MM.1S (cell line): ENCODE data around the gene PKP2.

Experiments
- DNase-seq: peaks from one replicate; pipeline ENCODE4 v3.0.0-alpha.2; 2015
- H2AFZ ChIP-seq: fragments of 300-600 bp; sonication (generic); 2 replicates; pipeline ENCODE4 v1.6.0; 2016; ENCODE audit warnings: antibody characterized with exemption, low read length
- H3F3A ChIP-seq: fragments of 300-600 bp; sonication (generic); 2 replicates; pipeline ENCODE4 v1.6.1; 2016; ENCODE audit warnings: mild to moderate bottlenecking, antibody characterized with exemption, low read length, moderate library complexity, mixed read lengths; ENCODE audit not compliant: insufficient read depth
- H3K27ac ChIP-seq: fragments of 300-600 bp; sonication (generic); 2 replicates; pipeline ENCODE4 v1.5.1; 2016; ENCODE audit warnings: mild to moderate bottlenecking, low read length
- H3K27me3 ChIP-seq: fragments of 300-600 bp; sonication (generic); replicated peaks from 2 replicates; pipeline ENCODE4 v1.6.0; 2016; ENCODE audit warnings: low read length; ENCODE audit not compliant: insufficient read depth
- H3K36me3 ChIP-seq: fragments of 300-600 bp; sonication (generic); replicated peaks from 2 replicates; pipeline ENCODE4 v1.6.1; 2016; ENCODE audit warnings: mild to moderate bottlenecking, low read length, mixed read lengths; ENCODE audit not compliant: insufficient read depth
- H3K4me1 ChIP-seq: fragments of 300-600 bp; sonication (generic); 2 replicates; pipeline ENCODE4 v1.6.1; 2016; ENCODE audit warnings: low read length, mixed read lengths
- H3K4me2 ChIP-seq: fragments of 300-600 bp; sonication (generic); 2 replicates; pipeline ENCODE4 v1.6.0; 2016; ENCODE audit warnings: low read depth, low read length
- H3K4me3 ChIP-seq: fragments of 300-600 bp; sonication (generic); 2 replicates; pipeline ENCODE4 v1.5.1; 2016; ENCODE audit warnings: low read length, mixed read lengths
- H3K79me2 ChIP-seq: fragments of 300-600 bp; sonication (generic); 2 replicates; pipeline ENCODE4 v1.6.1; 2016; ENCODE audit warnings: mixed run types, low read length, mixed read lengths
- H3K9ac ChIP-seq: fragments of 300-600 bp; sonication (generic); 2 replicates; pipeline ENCODE4 v1.6.1; 2016; ENCODE audit warnings: low read length, mixed read lengths
- H3K9me2 ChIP-seq: fragments of 300-600 bp; sonication (generic); replicated peaks from 2 replicates; pipeline ENCODE4 v1.6.1; 2016; ENCODE audit warnings: mild to moderate bottlenecking, low read length, mixed read lengths; ENCODE audit not compliant: insufficient read depth
- H3K9me3 ChIP-seq: fragments of 300-600 bp; sonication (generic); replicated peaks from 2 replicates; pipeline ENCODE4 v1.6.1; 2016; ENCODE audit warnings: mild to moderate bottlenecking, low read length, mixed read lengths; ENCODE audit not compliant: insufficient read depth
- H4K20me1 ChIP-seq: fragments of 300-600 bp; sonication (generic); 2 replicates; pipeline ENCODE4 v1.6.1; 2016; ENCODE audit warnings: mild to moderate bottlenecking, low read length, moderate library complexity, mixed read lengths; ENCODE audit not compliant: insufficient read depth
- CTCF ChIP-seq: fragments of 300-600 bp; sonication (generic); IDR thresholded peaks from 2 replicates; pipeline ENCODE4 v1.5.1; 2016; ENCODE audit warnings: antibody characterized with exemption, low read length, mixed read lengths
- EZH2 ChIP-seq: fragments of 300-600 bp; sonication (generic); optimal IDR thresholded peaks from 2 replicates; pipeline ENCODE3; 2017; ENCODE audit warnings: low read depth, mild to moderate bottlenecking, antibody characterized with exemption, low read length, mixed read lengths
- EZH2phosphoT487 ChIP-seq: fragments of 300-600 bp; sonication (generic); IDR thresholded peaks from 2 replicates; pipeline ENCODE4 v1.6.1; 2018; ENCODE audit warnings: antibody characterized with exemption, low read length

Gene PKP2

GRCh38 chr12:32822344-32822743 is 74.2 kb downstream of the PKP2 start:
- H3K9me3 ChIP-seq, result no peaks in the 10 kb centered on the region
- H2AFZ ChIP-seq, result no peak overlapping the region
- H3K79me2 ChIP-seq, result peaks cover 48% of the 10 kb centered on the region
- H3K4me2 ChIP-seq, result peak overlapping the region; percentile 19; the same call in 1 of the 2 replicates
- H4K20me1 ChIP-seq, result no peaks in the 10 kb centered on the region
- H3K4me1 ChIP-seq, result peaks cover 51% of the 10 kb centered on the region
- TF ChIP-seq CTCF (no peak), EZH2 (no peak), EZH2phosphoT487 (no peak)
- no peaks in the 10 kb centered on the region for H3K9me2 ChIP-seq
- no peak overlapping the region for H3K9ac ChIP-seq
- H3K4me3 ChIP-seq, result peak overlapping the region; percentile 8; the same call in 1 of the 2 replicates
- H3K27ac ChIP-seq, result peak overlapping the region; percentile 49; the same call in 1 of the 2 replicates
- peaks cover 18% of the 10 kb centered on the region for H3F3A ChIP-seq
- peaks cover 34% of the 10 kb centered on the region for H3K36me3 ChIP-seq
- H3K27me3 ChIP-seq, result no peaks in the 10 kb centered on the region
- no peak for DNase-seq

- H3K9ac ChIP-seq, result no peak overlapping the region
- peaks cover 46% of the 10 kb centered on the region for H3K4me1 ChIP-seq
- H2AFZ ChIP-seq, result no peak overlapping the region
- H3K27me3 ChIP-seq, result no peaks in the 10 kb centered on the region
- H3K9me3 ChIP-seq, result no peaks in the 10 kb centered on the region
- no peaks in the 10 kb centered on the region for H4K20me1 ChIP-seq
- H3K4me3 ChIP-seq, result 0 out of 2 replicates have a peak overlapping the region, but pooled peaks have one; percentile 8
- H3K79me2 ChIP-seq, result peaks cover 43% of the 10 kb centered on the region
- H3K27ac ChIP-seq, result peak overlapping the region; percentile 49; the same call in 1 of the 2 replicates
- DNase-seq, result peak; percentile 21
- no peaks in the 10 kb centered on the region for H3K9me2 ChIP-seq
- TF ChIP-seq EZH2, result no peak
- peaks cover 18% of the 10 kb centered on the region for H3F3A ChIP-seq
- H3K36me3 ChIP-seq, result peaks cover 34% of the 10 kb centered on the region
- peak overlapping the region; percentile 19; the same call in 1 of the 2 replicates for H3K4me2 ChIP-seq
Measured at GRCh38 chr12:32821710-32822109, 74.9 kb downstream of the PKP2 start.

- peaks cover 18% of the 10 kb centered on the region for H3F3A ChIP-seq
- H3K4me3 ChIP-seq, result no peak overlapping the region
- no peak for DNase-seq
- no peaks in the 10 kb centered on the region for H3K9me3 ChIP-seq
- no peaks in the 10 kb centered on the region for H4K20me1 ChIP-seq
- H3K27ac ChIP-seq, result peak overlapping the region; percentile 49; the same call in 1 of the 2 replicates
- H3K9me2 ChIP-seq, result no peaks in the 10 kb centered on the region
- peaks cover 43% of the 10 kb centered on the region for H3K4me1 ChIP-seq
- peaks cover 37% of the 10 kb centered on the region for H3K36me3 ChIP-seq
- no peak overlapping the region for H3K9ac ChIP-seq
- H3K27me3 ChIP-seq, result no peaks in the 10 kb centered on the region
- TF ChIP-seq CTCF, result no peak
- no peak for TF ChIP-seq EZH2phosphoT487
- no peak for TF ChIP-seq EZH2
- H3K79me2 ChIP-seq, result peaks cover 38% of the 10 kb centered on the region
- H3K4me2 ChIP-seq, result peak overlapping the region; percentile 19; the same call in 1 of the 2 replicates
- no peak overlapping the region for H2AFZ ChIP-seq
Measured at GRCh38 chr12:32821293-32821692, 75.3 kb downstream of the PKP2 start.

- H3K4me1 ChIP-seq, result peaks cover 39% of the 10 kb centered on the region
- peaks cover 18% of the 10 kb centered on the region for H3F3A ChIP-seq
- TF ChIP-seq EZH2phosphoT487 (no peak), CTCF (no peak), EZH2 (no peak)
- no peak for DNase-seq
- H2AFZ ChIP-seq, result no peak overlapping the region
- H3K9me3 ChIP-seq, result no peaks in the 10 kb centered on the region
- H3K9me2 ChIP-seq, result no peaks in the 10 kb centered on the region
- no peaks in the 10 kb centered on the region for H4K20me1 ChIP-seq
- H3K4me3 ChIP-seq, result no peak overlapping the region
- no peak overlapping the region for H3K27ac ChIP-seq
- no peaks in the 10 kb centered on the region for H3K27me3 ChIP-seq
- no peak overlapping the region for H3K4me2 ChIP-seq
- H3K79me2 ChIP-seq, result peaks cover 35% of the 10 kb centered on the region
- H3K36me3 ChIP-seq, result peaks cover 42% of the 10 kb centered on the region
- H3K9ac ChIP-seq, result no peak overlapping the region
Measured at GRCh38 chr12:32820376-32820931, 76.1 kb downstream of the PKP2 start.
